ENCODE data around the gene CDH5. TPM values are rescaled to one million over a fixed set of nuclear protein-coding genes. Genes with fewer than 3 reads are reported as not detected.
"Not testable (repeated sequence)": the region's sequence is repeated elsewhere in the genome, so short reads cannot be mapped to it uniquely, and the experiment has no call there.

CDH5 gene
- polyA plus RNA-seq, 1 experiment = not detected

DNA sequence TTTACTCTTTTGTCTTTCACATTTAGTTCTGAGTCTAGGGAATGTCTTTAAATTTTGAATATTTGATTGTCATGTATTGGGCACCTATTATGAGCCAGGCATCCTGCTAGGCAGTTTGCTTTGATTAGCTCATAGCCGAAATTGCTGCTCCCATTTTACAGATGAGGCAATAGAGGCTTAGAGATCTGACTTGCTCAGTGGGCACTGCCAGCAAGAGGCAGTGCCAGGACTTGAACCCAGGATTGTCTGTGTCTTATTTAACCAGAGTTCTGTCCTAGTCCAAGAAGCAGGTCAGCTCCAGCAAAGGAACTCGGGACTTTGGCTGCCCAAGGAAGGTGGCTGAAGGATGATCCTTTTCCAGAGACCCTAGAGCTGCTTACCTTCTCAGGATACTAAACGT is 85.1 kb downstream of the CDH5 start:
- no peak for DNase-seq (ENCODE audit: low read depth)
- Histone ChIP-seq H3K27me3 (ENCODE audit: control insufficient read depth, insufficient read depth, low read length) (peaks cover 11% of the 10 kb centered on the region), H3K4me3 (ENCODE audit: low read depth, low read length) (no peak overlapping the region), H3K36me3 (ENCODE audit: control insufficient read depth, insufficient read depth, low read length) (no peaks in the 10 kb centered on the region)
- TF ChIP-seq, protein P1, sequence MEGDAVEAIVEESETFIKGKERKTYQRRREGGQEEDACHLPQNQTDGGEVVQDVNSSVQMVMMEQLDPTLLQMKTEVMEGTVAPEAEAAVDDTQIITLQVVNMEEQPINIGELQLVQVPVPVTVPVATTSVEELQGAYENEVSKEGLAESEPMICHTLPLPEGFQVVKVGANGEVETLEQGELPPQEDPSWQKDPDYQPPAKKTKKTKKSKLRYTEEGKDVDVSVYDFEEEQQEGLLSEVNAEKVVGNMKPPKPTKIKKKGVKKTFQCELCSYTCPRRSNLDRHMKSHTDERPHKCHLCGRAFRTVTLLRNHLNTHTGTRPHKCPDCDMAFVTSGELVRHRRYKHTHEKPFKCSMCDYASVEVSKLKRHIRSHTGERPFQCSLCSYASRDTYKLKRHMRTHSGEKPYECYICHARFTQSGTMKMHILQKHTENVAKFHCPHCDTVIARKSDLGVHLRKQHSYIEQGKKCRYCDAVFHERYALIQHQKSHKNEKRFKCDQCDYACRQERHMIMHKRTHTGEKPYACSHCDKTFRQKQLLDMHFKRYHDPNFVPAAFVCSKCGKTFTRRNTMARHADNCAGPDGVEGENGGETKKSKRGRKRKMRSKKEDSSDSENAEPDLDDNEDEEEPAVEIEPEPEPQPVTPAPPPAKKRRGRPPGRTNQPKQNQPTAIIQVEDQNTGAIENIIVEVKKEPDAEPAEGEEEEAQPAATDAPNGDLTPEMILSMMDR (IDR thresholded peaks at IDR 0.05; ENCODE audit: insufficient read depth, low read depth, low read length) = no peak
- ChIA-PET CTCF (interaction anchor here (0.9 to 1.5 kb wide), 3 partner anchors 8 to 379 kb away, joined by 3 read pairs; partner anchors contain the start of gene NAE1), POLR2A (no interaction called here)

DNA sequence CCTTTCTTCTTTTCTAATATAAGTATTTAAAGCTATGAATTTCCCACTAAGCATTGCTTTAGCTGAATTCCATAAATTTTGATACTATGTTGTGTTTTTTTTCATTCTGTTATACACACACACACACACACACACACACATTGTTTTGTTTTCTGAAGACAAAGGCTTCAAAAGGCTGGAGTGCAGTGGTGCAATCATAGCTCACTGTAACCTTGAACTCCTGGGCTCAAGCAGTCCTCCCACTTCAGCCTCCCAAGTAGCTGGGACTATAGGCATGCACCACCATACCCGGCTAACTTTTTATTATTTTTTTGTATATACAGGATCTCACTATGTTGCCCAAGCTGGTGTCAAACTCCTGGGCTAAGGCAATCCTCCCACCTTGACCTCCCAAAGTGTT is 86.7 kb downstream of the CDH5 start:
- H3K4me3 ChIP-seq (ENCODE audit: low read depth, low read length); DNase-seq (ENCODE audit: low read depth); H3K36me3 ChIP-seq (ENCODE audit: control insufficient read depth, insufficient read depth, low read length); POLR2A ChIA-PET; H3K27me3 ChIP-seq (ENCODE audit: control insufficient read depth, insufficient read depth, low read length): not testable (repeated sequence)
- CTCF ChIA-PET = interaction anchor here (1.1 to 1.3 kb wide), 2 partner anchors 16 to 47 kb away, joined by 6 to 8 read pairs; no protein-coding TSS in a partner anchor

Other genes with a start within 250 kb of the CDH5 start
- gene BEAN1, start 60.6 kb downstream of the CDH5 start, polyA plus RNA-seq (2011; rRNA removed) = not detected in 2 replicates
- 38.9 and 42.7 TPM in 2 replicates for gene TK2, start 183.4 kb downstream of the CDH5 start, polyA plus RNA-seq (2011; rRNA removed)
- gene CKLF, start 185.9 kb downstream of the CDH5 start, polyA plus RNA-seq (2011; rRNA removed) = 60.8 and 66.9 TPM in 2 replicates
- gene CMTM1, start 199.7 kb downstream of the CDH5 start, polyA plus RNA-seq (2011; rRNA removed) = 2.7 and 3.2 TPM in 2 replicates
- not detected in 2 replicates for gene CMTM2, start 212.8 kb downstream of the CDH5 start, polyA plus RNA-seq (2011; rRNA removed)
- 31.3 and 35.5 TPM in 2 replicates for gene CMTM3, start 238.0 kb downstream of the CDH5 start, polyA plus RNA-seq (2011; rRNA removed)